ENCODE results near the gene GOLGA3.

DNA sequence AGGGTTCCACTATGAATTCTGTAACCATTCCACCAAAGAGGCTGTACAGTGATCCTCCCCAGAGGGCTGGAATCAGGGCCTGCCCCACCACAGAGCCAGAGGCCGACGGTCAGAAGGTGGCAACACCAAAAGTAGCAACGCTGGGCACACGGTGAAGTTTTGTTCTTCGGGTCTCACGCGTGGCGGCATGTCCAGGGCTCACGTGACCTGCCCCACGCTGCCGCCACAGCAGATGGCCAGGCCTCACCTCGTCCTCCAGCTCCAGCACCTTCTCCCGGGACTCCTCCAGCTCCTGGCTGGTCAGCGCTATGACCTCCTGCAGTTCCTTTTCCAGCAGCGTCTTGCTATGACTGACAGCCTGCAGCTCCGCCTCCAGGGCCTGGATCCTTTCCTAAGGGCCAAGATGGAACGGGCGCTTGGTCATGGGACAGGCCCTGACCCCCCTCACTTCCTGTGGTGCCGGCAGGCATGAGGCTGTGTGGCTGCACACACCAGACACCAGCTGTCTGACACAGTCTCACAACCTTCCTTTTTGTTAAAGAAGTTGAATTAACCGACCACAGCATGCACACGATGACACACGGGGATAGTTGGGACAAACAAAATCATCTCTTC lies 44.6 kb downstream of the GOLGA3 start:
- TF ChIP-seq, protein P1, sequence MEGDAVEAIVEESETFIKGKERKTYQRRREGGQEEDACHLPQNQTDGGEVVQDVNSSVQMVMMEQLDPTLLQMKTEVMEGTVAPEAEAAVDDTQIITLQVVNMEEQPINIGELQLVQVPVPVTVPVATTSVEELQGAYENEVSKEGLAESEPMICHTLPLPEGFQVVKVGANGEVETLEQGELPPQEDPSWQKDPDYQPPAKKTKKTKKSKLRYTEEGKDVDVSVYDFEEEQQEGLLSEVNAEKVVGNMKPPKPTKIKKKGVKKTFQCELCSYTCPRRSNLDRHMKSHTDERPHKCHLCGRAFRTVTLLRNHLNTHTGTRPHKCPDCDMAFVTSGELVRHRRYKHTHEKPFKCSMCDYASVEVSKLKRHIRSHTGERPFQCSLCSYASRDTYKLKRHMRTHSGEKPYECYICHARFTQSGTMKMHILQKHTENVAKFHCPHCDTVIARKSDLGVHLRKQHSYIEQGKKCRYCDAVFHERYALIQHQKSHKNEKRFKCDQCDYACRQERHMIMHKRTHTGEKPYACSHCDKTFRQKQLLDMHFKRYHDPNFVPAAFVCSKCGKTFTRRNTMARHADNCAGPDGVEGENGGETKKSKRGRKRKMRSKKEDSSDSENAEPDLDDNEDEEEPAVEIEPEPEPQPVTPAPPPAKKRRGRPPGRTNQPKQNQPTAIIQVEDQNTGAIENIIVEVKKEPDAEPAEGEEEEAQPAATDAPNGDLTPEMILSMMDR (IDR thresholded peaks at IDR 0.05; ENCODE audit: low read depth, low read length) = no peak
- TF ChIP-seq POLR2A (IDR thresholded peaks at IDR 0.05; ENCODE audit: extremely low read depth, insufficient read length) (no peak), MYC (IDR thresholded peaks at IDR 0.05; ENCODE audit: low read depth, low read length) (no peak)
- TF ChIP-seq, protein P2, sequence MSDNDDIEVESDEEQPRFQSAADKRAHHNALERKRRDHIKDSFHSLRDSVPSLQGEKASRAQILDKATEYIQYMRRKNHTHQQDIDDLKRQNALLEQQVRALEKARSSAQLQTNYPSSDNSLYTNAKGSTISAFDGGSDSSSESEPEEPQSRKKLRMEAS (IDR thresholded peaks at IDR 0.05; ENCODE audit: low read depth, low read length) = no peak

Data from NB4 (cell line).